HepG2 (cell line): ENCODE results near the gene SOAT2. TPM values are rescaled to one million over a fixed set of nuclear protein-coding genes. Genes with fewer than 3 reads are reported as not detected.

Source experiments
- ATAC-seq: fragments of 200-7000 bp; cut with Tn5 transposase; 3 replicates; pipeline ENCODE4 v1.9.1; 2020; ENCODE audit warnings: mild to moderate bottlenecking, moderate library complexity
- BruUV-seq: library from RNA; stranded (reverse); fragments of 400-500 nt; replicated peaks from 2 replicates; lab custom pipeline; 2021; lab: Mats Ljungman, UMichigan
- CTCF ChIA-PET: fragments of 300-600 bp; formaldehyde crosslinking; extraction: SDS; loops from one replicate; lab custom pipeline; 2021; ENCODE audit warnings: low total read pairs, inconsistent platforms, low intra/inter-chr PET ratio; lab: Yijun Ruan, JAX
- POLR2A ChIA-PET: fragments of 350-600 bp; sonication (Branson Sonifier 250); formaldehyde crosslinking; loops from one replicate; lab custom pipeline; 2020; ENCODE audit warnings: antibody characterized with exemption, inconsistent platforms; lab: Yijun Ruan, JAX
- DNase-seq: peaks from one replicate; pipeline ENCODE4 v3.0.0-alpha.2; 2015; ENCODE audit warnings: low spot score
- FAIRE-seq: peaks from 3 replicates; lab custom pipeline; 2011; peaks lifted over from hg19 to GRCh38; lab: Jason Lieb, UNC
- H2AFZ ChIP-seq: one replicate; pipeline ENCODE4 v1.6.1; 2011; ENCODE audit warnings: low read length, inconsistent platforms
- H3K27ac ChIP-seq: fragments of 300-600 bp; 3 replicates; pipeline ENCODE4 v1.8.0; 2011; ENCODE audit warnings: mixed run types, mild to moderate bottlenecking, mixed read lengths, low read length, inconsistent platforms; ENCODE audit not compliant: insufficient read depth; ENCODE audit errors: extremely low read length
- H3K27me3 ChIP-seq, 2 experiments: fragments of 200-600 bp in 1 of 2; 2 replicates in 1 of 2; 3 replicates in 1 of 2; pipeline versions ENCODE4 v1.6.0 to v1.8.0; 2011; ENCODE audit warnings: low read length in 2 of 2, mild to moderate bottlenecking in 2 of 2, moderate library complexity in 2 of 2, inconsistent platforms in 1 of 2; ENCODE audit not compliant: insufficient read depth in 2 of 2, control insufficient read depth in 1 of 2
- H3K36me3 ChIP-seq, 2 experiments: fragments of 200-600 bp in 1 of 2; replicated peaks in 1 of 2; 2 replicates in 1 of 2; 3 replicates in 1 of 2; pipeline versions ENCODE4 v1.5.1 to v1.8.0; 2011; ENCODE audit warnings: low read length in 2 of 2, inconsistent platforms in 1 of 2; ENCODE audit not compliant: insufficient read depth in 2 of 2, control insufficient read depth in 1 of 2
- H3K4me1 ChIP-seq: 2 replicates; pipeline ENCODE4 v1.5.1; 2012; ENCODE audit warnings: low read length, inconsistent platforms; ENCODE audit not compliant: insufficient read depth
- H3K4me2 ChIP-seq: 2 replicates; pipeline ENCODE4 v1.6.0; 2011; ENCODE audit warnings: low read depth, low read length, inconsistent platforms
- H3K4me3 ChIP-seq, 3 experiments: fragments of 200-600 bp in 1 of 3; sonication (generic), shearing (Covaris generic) in 1 of 3; replicated peaks in 1 of 3; 2 replicates each; pipeline ENCODE4 v1.5.1; 2011 to 2016; ENCODE audit warnings: low read length in 3 of 3, inconsistent platforms in 2 of 3, low read depth in 2 of 3, mild to moderate bottlenecking in 2 of 3, control low read depth in 1 of 3, mixed read lengths in 1 of 3; ENCODE audit not compliant: insufficient read depth in 1 of 3
- H3K79me2 ChIP-seq: one replicate; pipeline ENCODE4 v1.6.1; 2011; ENCODE audit warnings: low read length, inconsistent platforms; ENCODE audit not compliant: insufficient read depth
- H3K9ac ChIP-seq: 2 replicates; pipeline ENCODE4 v1.6.0; 2011; ENCODE audit warnings: mild to moderate bottlenecking, low read depth, low read length, inconsistent platforms; ENCODE audit not compliant: insufficient read depth
- H3K9me3 ChIP-seq: 2 replicates; pipeline ENCODE4 v1.5.1; 2012; ENCODE audit warnings: mild to moderate bottlenecking, low read length
- H4K20me1 ChIP-seq: 2 replicates; pipeline ENCODE4 v1.6.0; 2011; ENCODE audit warnings: inconsistent platforms, mild to moderate bottlenecking, low read length, moderate library complexity; ENCODE audit not compliant: insufficient read depth
- ISX ChIP-seq: sonication (generic); formaldehyde crosslinking; conservative IDR thresholded peaks from 2 replicates; pipeline ENCODE4 v1.5.0; 2020; ENCODE audit warnings: missing genetic modification reagents
- POGZ ChIP-seq: sonication (generic); formaldehyde crosslinking; IDR thresholded peaks from 2 replicates; pipeline ENCODE4 v1.4.0; 2020; ENCODE audit warnings: mild to moderate bottlenecking, missing genetic modification reagents
- STAG1 ChIP-seq: sonication (generic); formaldehyde crosslinking; IDR thresholded peaks from 2 replicates; pipeline ENCODE4 v1.4.0; 2020; ENCODE audit warnings: missing genetic modification reagents
- ZNF430 ChIP-seq: sonication (generic); formaldehyde crosslinking; IDR thresholded peaks from 2 replicates; pipeline ENCODE4 v1.9.0; 2021; ENCODE audit warnings: mild to moderate bottlenecking, missing genetic modification reagents
- ZNF629 ChIP-seq: sonication (generic); formaldehyde crosslinking; conservative IDR thresholded peaks from 2 replicates; pipeline ENCODE4 v1.5.0; 2020; ENCODE audit warnings: missing genetic modification reagents
- ZNF790 ChIP-seq: sonication (generic); formaldehyde crosslinking; IDR thresholded peaks from 2 replicates; pipeline ENCODE4 v1.8.0; 2022; ENCODE audit warnings: missing genetic modification reagents, mild to moderate bottlenecking, borderline replicate concordance
- ZSCAN21 ChIP-seq: sonication (generic); formaldehyde crosslinking; IDR thresholded peaks from 2 replicates; pipeline ENCODE4 v1.8.0; 2022; ENCODE audit warnings: mild to moderate bottlenecking, missing genetic modification reagents, moderate library complexity, borderline replicate concordance
- WGBS: methylation state at CpG from one replicate; pipeline ENCODE4 v1.1.6; 2017; ENCODE audit warnings: low lambda C conversion rate; 5-methylcytosine and 5-hydroxymethylcytosine counted together
- in situ Hi-C: cut with HindIII; loops from 2 replicates; pipeline ENCODE4 v1.10.0; 2017; ENCODE audit warnings: low pct_unique_long_range_greater_than_20kb; ENCODE audit not compliant: extremely low pct_ligation_motif_present
- intact Hi-C: fragments of 100-400 bp; cut with micrococcal nuclease; formaldehyde crosslinking; loops from one replicate; pipeline ENCODE4 v1.10.0; 2022; ENCODE audit not compliant: unreplicated experiment
- polyA plus RNA-seq, 8 experiments: library from polyadenylated mRNA; depleted of rRNA in 3 of 8; stranded (reverse) in 7 of 8; unstranded in 1 of 8; fragments of >200 nt; fragmentation: Illumina TruSeq in 4 of 8; extraction: Trizol in 4 of 8; gene quantifications; 2 replicates each; pipeline versions ENCODE4 v1.2.1 to v1.2.3, GENCODE V29; 2011 to 2016; ENCODE audit warnings: low read depth in 4 of 8, missing spikeins in 1 of 8, mixed read lengths in 1 of 8; ENCODE audit not compliant: insufficient read depth in 1 of 8
- total RNA-seq, 5 experiments: library from RNA; depleted of rRNA; stranded (reverse); fragments of >200 nt; fragmentation: Illumina TruSeq; extraction: Trizol; gene quantifications; 2 replicates each; pipeline ENCODE4 v1.2.3, GENCODE V29; 2016; ENCODE audit warnings: low read depth in 1 of 5
- TF ChIP-seq, protein P1 (sequence below): sonication (generic); formaldehyde crosslinking; IDR thresholded peaks from 2 replicates; pipeline ENCODE4 v1.5.1; 2020; ENCODE audit warnings: mild to moderate bottlenecking, missing genetic modification reagents, borderline replicate concordance
- TF ChIP-seq, protein P2 (sequence below): sonication (generic); formaldehyde crosslinking; IDR thresholded peaks from 2 replicates; pipeline ENCODE4 v1.8.0; 2023; ENCODE audit warnings: mild to moderate bottlenecking, missing genetic modification reagents
- TF ChIP-seq, protein P3 (sequence below): sonication (generic); formaldehyde crosslinking; IDR thresholded peaks from 2 replicates; pipeline ENCODE4 v1.4.0; 2020; ENCODE audit warnings: missing genetic modification reagents
- TF ChIP-seq, protein P4 (sequence below): sonication (generic); formaldehyde crosslinking; conservative IDR thresholded peaks from 2 replicates; pipeline ENCODE4 v1.8.0; 2022; ENCODE audit warnings: missing genetic modification reagents

SOAT2 gene
- total and polyA plus RNA-seq, 2 of the 13 experiments (the other 11 are each of a cell fraction or from before 2014, with no cell fraction given): 14.9 to 108 TPM

DNA sequence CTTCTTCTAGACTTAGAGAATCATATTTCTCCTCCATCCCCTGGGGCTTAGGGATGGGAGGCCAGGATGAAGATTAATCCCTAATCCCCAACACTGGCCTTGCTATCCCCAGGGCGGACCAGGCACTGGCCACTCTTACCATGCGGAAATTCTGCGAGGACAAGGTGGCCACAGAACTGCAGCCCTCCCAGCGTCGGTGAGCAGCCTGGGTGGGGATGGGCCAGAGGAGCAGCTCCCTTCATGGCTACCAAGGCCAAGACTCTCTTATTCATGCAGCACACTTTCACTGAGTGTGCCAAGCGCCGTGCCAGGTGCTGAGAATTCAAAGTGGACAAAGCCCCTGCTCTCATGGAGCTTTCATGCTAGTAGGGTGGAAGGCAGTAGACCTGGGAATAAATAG is 46.4 kb upstream of the SOAT2 start (continued):
- no peak for TF ChIP-seq POGZ (CRISPR knock-in tag)
- TF ChIP-seq, protein P1, sequence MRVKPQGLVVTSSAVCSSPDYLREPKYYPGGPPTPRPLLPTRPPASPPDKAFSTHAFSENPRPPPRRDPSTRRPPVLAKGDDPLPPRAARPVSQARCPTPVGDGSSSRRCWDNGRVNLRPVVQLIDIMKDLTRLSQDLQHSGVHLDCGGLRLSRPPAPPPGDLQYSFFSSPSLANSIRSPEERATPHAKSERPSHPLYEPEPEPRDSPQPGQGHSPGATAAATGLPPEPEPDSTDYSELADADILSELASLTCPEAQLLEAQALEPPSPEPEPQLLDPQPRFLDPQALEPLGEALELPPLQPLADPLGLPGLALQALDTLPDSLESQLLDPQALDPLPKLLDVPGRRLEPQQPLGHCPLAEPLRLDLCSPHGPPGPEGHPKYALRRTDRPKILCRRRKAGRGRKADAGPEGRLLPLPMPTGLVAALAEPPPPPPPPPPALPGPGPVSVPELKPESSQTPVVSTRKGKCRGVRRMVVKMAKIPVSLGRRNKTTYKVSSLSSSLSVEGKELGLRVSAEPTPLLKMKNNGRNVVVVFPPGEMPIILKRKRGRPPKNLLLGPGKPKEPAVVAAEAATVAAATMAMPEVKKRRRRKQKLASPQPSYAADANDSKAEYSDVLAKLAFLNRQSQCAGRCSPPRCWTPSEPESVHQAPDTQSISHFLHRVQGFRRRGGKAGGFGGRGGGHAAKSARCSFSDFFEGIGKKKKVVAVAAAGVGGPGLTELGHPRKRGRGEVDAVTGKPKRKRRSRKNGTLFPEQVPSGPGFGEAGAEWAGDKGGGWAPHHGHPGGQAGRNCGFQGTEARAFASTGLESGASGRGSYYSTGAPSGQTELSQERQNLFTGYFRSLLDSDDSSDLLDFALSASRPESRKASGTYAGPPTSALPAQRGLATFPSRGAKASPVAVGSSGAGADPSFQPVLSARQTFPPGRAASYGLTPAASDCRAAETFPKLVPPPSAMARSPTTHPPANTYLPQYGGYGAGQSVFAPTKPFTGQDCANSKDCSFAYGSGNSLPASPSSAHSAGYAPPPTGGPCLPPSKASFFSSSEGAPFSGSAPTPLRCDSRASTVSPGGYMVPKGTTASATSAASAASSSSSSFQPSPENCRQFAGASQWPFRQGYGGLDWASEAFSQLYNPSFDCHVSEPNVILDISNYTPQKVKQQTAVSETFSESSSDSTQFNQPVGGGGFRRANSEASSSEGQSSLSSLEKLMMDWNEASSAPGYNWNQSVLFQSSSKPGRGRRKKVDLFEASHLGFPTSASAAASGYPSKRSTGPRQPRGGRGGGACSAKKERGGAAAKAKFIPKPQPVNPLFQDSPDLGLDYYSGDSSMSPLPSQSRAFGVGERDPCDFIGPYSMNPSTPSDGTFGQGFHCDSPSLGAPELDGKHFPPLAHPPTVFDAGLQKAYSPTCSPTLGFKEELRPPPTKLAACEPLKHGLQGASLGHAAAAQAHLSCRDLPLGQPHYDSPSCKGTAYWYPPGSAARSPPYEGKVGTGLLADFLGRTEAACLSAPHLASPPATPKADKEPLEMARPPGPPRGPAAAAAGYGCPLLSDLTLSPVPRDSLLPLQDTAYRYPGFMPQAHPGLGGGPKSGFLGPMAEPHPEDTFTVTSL (CRISPR knock-in tag): no peak

DNA sequence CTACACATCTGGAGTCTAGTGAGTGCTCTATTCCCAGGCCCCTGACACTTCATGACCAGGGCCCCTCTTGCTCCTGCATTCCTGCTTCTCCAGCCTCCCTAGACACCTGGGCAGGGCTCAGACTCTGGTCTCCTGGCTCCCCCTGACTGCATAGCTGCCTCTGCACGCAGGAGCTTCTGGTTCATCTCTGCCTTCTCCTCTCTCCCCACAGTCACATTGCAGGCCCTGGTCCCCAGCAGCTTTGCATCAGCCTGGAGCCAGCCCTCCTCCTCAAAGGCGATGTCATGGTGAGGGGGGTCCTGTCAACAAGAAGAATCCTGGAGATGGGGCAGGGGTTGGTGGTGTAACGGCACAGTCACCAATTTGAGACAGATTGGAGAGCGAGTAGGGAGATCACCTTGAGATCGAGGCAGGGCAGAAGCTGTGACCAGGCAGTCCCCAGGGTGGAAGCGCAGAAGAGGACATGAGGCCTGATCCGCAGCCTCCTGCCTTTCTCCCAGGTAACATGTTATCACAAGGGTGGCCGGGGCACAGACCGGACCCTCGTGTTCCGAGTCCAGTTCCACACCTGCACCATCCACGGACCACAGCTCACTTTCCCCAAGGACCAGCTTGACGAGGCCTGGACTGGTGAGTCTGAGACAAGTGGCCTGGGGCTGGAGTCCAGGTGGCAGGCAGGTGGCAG is 45.3 kb upstream of the SOAT2 start:
- in situ Hi-C loops: no loop called here
- ATAC-seq: no peak
- TF ChIP-seq, protein P2, sequence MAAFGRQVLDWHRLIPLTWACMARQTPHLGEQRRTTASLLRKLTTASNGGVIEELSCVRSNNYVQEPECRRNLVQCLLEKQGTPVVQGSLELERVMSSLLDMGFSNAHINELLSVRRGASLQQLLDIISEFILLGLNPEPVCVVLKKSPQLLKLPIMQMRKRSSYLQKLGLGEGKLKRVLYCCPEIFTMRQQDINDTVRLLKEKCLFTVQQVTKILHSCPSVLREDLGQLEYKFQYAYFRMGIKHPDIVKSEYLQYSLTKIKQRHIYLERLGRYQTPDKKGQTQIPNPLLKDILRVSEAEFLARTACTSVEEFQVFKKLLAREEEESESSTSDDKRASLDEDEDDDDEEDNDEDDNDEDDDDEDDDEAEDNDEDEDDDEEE (CRISPR knock-in tag): no peak
- TF ChIP-seq STAG1 (CRISPR knock-in tag): no peak
- TF ChIP-seq ZNF430 (CRISPR knock-in tag): no peak
- no peak for TF ChIP-seq ISX
- TF ChIP-seq ZNF629 (CRISPR knock-in tag): no peak
- no peak for TF ChIP-seq ZNF790 (CRISPR knock-in tag)
- TF ChIP-seq, protein P3, sequence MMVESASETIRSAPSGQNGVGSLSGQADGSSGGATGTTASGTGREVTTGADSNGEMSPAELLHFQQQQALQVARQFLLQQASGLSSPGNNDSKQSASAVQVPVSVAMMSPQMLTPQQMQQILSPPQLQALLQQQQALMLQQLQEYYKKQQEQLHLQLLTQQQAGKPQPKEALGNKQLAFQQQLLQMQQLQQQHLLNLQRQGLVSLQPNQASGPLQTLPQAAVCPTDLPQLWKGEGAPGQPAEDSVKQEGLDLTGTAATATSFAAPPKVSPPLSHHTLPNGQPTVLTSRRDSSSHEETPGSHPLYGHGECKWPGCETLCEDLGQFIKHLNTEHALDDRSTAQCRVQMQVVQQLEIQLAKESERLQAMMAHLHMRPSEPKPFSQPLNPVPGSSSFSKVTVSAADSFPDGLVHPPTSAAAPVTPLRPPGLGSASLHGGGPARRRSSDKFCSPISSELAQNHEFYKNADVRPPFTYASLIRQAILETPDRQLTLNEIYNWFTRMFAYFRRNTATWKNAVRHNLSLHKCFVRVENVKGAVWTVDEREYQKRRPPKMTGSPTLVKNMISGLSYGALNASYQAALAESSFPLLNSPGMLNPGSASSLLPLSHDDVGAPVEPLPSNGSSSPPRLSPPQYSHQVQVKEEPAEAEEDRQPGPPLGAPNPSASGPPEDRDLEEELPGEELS (CRISPR knock-in tag): no peak
- TF ChIP-seq, protein P4, sequence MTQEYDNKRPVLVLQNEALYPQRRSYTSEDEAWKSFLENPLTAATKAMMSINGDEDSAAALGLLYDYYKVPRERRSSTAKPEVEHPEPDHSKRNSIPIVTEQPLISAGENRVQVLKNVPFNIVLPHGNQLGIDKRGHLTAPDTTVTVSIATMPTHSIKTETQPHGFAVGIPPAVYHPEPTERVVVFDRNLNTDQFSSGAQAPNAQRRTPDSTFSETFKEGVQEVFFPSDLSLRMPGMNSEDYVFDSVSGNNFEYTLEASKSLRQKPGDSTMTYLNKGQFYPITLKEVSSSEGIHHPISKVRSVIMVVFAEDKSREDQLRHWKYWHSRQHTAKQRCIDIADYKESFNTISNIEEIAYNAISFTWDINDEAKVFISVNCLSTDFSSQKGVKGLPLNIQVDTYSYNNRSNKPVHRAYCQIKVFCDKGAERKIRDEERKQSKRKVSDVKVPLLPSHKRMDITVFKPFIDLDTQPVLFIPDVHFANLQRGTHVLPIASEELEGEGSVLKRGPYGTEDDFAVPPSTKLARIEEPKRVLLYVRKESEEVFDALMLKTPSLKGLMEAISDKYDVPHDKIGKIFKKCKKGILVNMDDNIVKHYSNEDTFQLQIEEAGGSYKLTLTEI (CRISPR knock-in tag): no peak
- TF ChIP-seq ZSCAN21 (CRISPR knock-in tag): no peak

More for the DNA sequence above, 45.3 kb upstream of the SOAT2 start:
- H3K36me3 ChIP-seq: peaks cover 0 to 15% of the 10 kb centered on the region in 2 experiments; a peak in 1 of 5 replicates
- 97% methylated on average over 9 of the region's 13 CpGs for WGBS
- POLR2A ChIA-PET: interaction anchor here (1.1 to 1.5 kb wide), 2 partner anchors 10 to 14 kb away, joined by 3 to 4 read pairs; no protein-coding TSS in a partner anchor
- no peak overlapping the region for H2AFZ ChIP-seq
- CTCF ChIA-PET: no interaction called here
- H3K79me2 ChIP-seq: no peaks in the 10 kb centered on the region
- FAIRE-seq: no peak
- intact Hi-C loops: no loop called here
- H3K4me1 ChIP-seq: peaks cover 39% of the 10 kb centered on the region
- no peak overlapping the region for H3K4me2 ChIP-seq
- H3K9ac ChIP-seq: no peak overlapping the region
- H3K27ac ChIP-seq: no peak overlapping the region
- BruUV-seq: no TSS peak
- no peaks in the 10 kb centered on the region for H3K27me3 ChIP-seq
- H4K20me1 ChIP-seq: no peaks in the 10 kb centered on the region
- H3K9me3 ChIP-seq: no peaks in the 10 kb centered on the region
- no peak overlapping the region for H3K4me3 ChIP-seq
- no peak for DNase-seq
